Heart right ventricle (tissue), 16 donors: Measurements from ENCODE around the gene GIGYF1. TPM values are rescaled to one million over a fixed set of nuclear protein-coding genes. Genes with fewer than 3 reads are reported as not detected.
"Not testable (repeated sequence)": the region's sequence is repeated elsewhere in the genome, so short reads cannot be mapped to it uniquely, and the experiment has no call there.

Experiments
- ATAC-seq, 8 donors: fragments of 200-7000 bp; cut with Tn5 transposase; one replicate each; pipeline ENCODE4 v1.9.1; 2020; ENCODE audit warnings: mild to moderate bottlenecking in 8 of 8, moderate library complexity in 8 of 8, moderate number of reproducible peaks in 1 of 8
- DNase-seq, 2 donors: peaks; one replicate each; pipeline ENCODE4 v3.0.0-alpha.2; 2020
- H3K27ac ChIP-seq, 10 donors: fragments of 200-600 bp; sonication (generic) in 2 of 10; one replicate each; pipeline versions ENCODE4 v1.5.0 to v1.8.0; 2020 to 2022; ENCODE audit warnings: mild to moderate bottlenecking in 3 of 10
- H3K27me3 ChIP-seq, 7 donors: fragments of 200-600 bp; one replicate each; pipeline ENCODE4 v1.8.0; 2021 to 2022; ENCODE audit warnings: mild to moderate bottlenecking in 2 of 7
- H3K36me3 ChIP-seq, 9 donors: fragments of 200-600 bp; sonication (generic) in 1 of 9; one replicate each; pipeline versions ENCODE4 v1.5.0 to v1.8.0; 2020 to 2022; ENCODE audit warnings: mild to moderate bottlenecking in 2 of 9
- H3K4me1 ChIP-seq, 9 donors: fragments of 200-600 bp; sonication (generic) in 1 of 9; one replicate each; pipeline versions ENCODE4 v1.5.0 to v1.8.0; 2020 to 2022; ENCODE audit warnings: mild to moderate bottlenecking in 4 of 9
- H3K4me3 ChIP-seq, 10 donors: fragments of 200-600 bp; sonication (generic) in 2 of 10; one replicate each; pipeline versions ENCODE4 v1.5.0 to v1.8.0; 2020 to 2022; ENCODE audit warnings: mild to moderate bottlenecking in 7 of 10, moderate library complexity in 2 of 10
- H3K9me3 ChIP-seq, 11 donors: fragments of 200-600 bp in 10 of 11; sonication (generic) in 2 of 11; one replicate each; pipeline versions ENCODE4 v1.5.0 to v1.8.0; 2013 to 2022; ENCODE audit warnings: mild to moderate bottlenecking in 2 of 11, control low read depth in 1 of 11, moderate library complexity in 1 of 11
- CTCF ChIP-seq, 9 donors: fragments of 200-600 bp; sonication (generic) in 2 of 9; IDR thresholded peaks; one replicate each; pipeline versions ENCODE4 v1.5.0 to v1.8.0; 2021 to 2022; ENCODE audit warnings: antibody characterized with exemption in 9 of 9, mild to moderate bottlenecking in 5 of 9, moderate library complexity in 1 of 9
- WGBS, 2 donors: extraction: QIAGEN DNeasy Blood & Tissue Kit; methylation state at CpG; one replicate each; pipeline ENCODE4 v1.1.7; 2013; ENCODE audit warnings: inconsistent platforms in 1 of 2; 5-methylcytosine and 5-hydroxymethylcytosine counted together
- intact Hi-C, 10 donors: fragments of 100-400 bp; cut with DNase I; formaldehyde crosslinking; loops; one replicate each; pipeline versions ENCODE4 v1.11.1 to v1.14.2; 2022
- polyA plus RNA-seq, 2 donors: library from polyadenylated mRNA; stranded (reverse); fragments of 200-250 nt; gene quantifications; one replicate each; pipeline ENCODE4 v1.2.3, GENCODE V29; 2013
- total RNA-seq, 10 donors: library from RNA; stranded (reverse); fragmentation: NEBNext Ultra II Directional in 3 of 10; extraction: Animal tissue kit (Norgen Biotek cat#: 25700) in 3 of 10; gene quantifications; one replicate each; pipeline versions ENCODE4 v1.2.1 to v1.2.4, GENCODE V29; 2021 to 2023
- donor health status: Arrhythmogenic right ventricular cardiomyopathy.
- donor health status: ischemic (EF 13 %, LVEDD 7.1; RV severe dilation, severe dysfunction).
- donor health status: healthy with polysubstance abuse.
- donor health status: DM: no; HTN: yes; CAD: no.
- donor health status: DM: no; HTN: no; CAD: no.
- donor health status: ischemic (EF 25% LVEDD 6.9; RV normal size, moderate dysfunction).
- donor health status: ischemic (EF 25% LVEDD 5.7; RV mildly dilated, moderate dysfunction).
- donor health status: healthy.
- donor health status: DM: yes; HTN: yes; CAD: no.
- donor health status: Ischemic cardiomyopathy.
- donor health status: ischemic (EF 35%, LVEDD 5.7; RV mildly dilated, moderate dysfunction).
- donor health status: nonischemic (EF 11% LVEDD 7.7; RV severe dilation, severe dysfunction).
- donor health status: DM: yes; HTN: yes; CAD: no.
- donor health status: PGD.
- donor health status: ischemic (EF 29% LVEDD 5.4; RV normal size, mild dysfunction).
- donor health status: nonischemic (EF 23%, LVEDD 6.1; RV moderate dilation, normal function).

Gene GIGYF1
- total and polyA plus RNA-seq, 12 donors = 9.4 to 47.3 (median 24.2) TPM

GRCh38 chr7:100673302-100673941 lies 20.6 kb downstream of the GIGYF1 start, which contains the start of gene GNB2:
Gene GNB2, plus strand, starts transcription at chr7:100673740. Its CDS starts 2,526 bp downstream, at chr7:100676266.
- TF ChIP-seq CTCF (IDR thresholded peaks at IDR 0.05) = no peak

GRCh38 chr7:100671353-100672327 lies 22.4 kb downstream of the GIGYF1 start:
- 92% methylated on average over 18 of the region's 18 CpGs for WGBS, 2 donors
- DNase-seq = no peak
- H3K27me3 ChIP-seq = no peaks in the 10 kb centered on the region
- peaks cover 0 to 20% (median 14%) of the 10 kb centered on the region in 9 donors for H3K4me1 ChIP-seq
- H3K9me3 ChIP-seq = no peaks in the 10 kb centered on the region
- no peak overlapping the region for H3K4me3 ChIP-seq
- no peak overlapping the region for H3K27ac ChIP-seq
- ATAC-seq = no peak
- no peak for TF ChIP-seq CTCF (IDR thresholded peaks at IDR 0.05)
- intact Hi-C loops = loop anchor here in 4 of 10 donors (2.0 to 10.0 kb wide), 5 partner anchors 44 to 197 kb away; partner anchors contain the start of genes MOSPD3 (in 2 of the 4) and TSC22D4 (in 1 of the 4)
- peaks cover 0 to 5% (median 2%) of the 10 kb centered on the region in 9 donors for H3K36me3 ChIP-seq

More at GRCh38 chr7:100673302-100673941, 20.6 kb downstream of the GIGYF1 start, which contains the start of gene GNB2:
- H3K9me3 ChIP-seq = no peaks in the 10 kb centered on the region
- WGBS, 2 donors = 0% methylated on average over 63 of the region's 65 CpGs
- peak within 1 kb of the TSS; percentile 95 to 99 (median 96) for H3K4me3 ChIP-seq
- peak within 1 kb of the TSS; percentile 78 to 100 (median 98) for H3K27ac ChIP-seq
- DNase-seq = peak; percentile 99
- H3K27me3 ChIP-seq = no peaks in the 10 kb centered on the region
- H3K4me1 ChIP-seq = peaks cover 0 to 34% (median 22%) of the 10 kb centered on the region in 9 donors
- intact Hi-C loops = loop anchor here in 5 of 10 donors (1.0 to 10.0 kb wide), 8 partner anchors 32 to 199 kb away; partner anchors contain the start of genes MOSPD3 (in 4 of the 5), FBXO24 (in 1 of the 5), LRCH4 (in 1 of the 5) and TSC22D4 (in 1 of the 5)
- ATAC-seq = peak; percentile 92 to 95 (median 94)
- H3K36me3 ChIP-seq = peaks cover 0 to 23% (median 19%) of the 10 kb centered on the region in 9 donors

GRCh38 chr7:100670074-100670473 lies 24.0 kb downstream of the GIGYF1 start:
- H3K36me3 ChIP-seq = no peaks in the 10 kb centered on the region
- intact Hi-C loops = loop anchor here in 3 of 10 donors (5.0 to 10.0 kb wide), 4 partner anchors 43 to 195 kb away; partner anchors contain the start of genes MOSPD3 (in 1 of the 3) and TSC22D4 (in 1 of the 3)
- TF ChIP-seq CTCF (IDR thresholded peaks at IDR 0.05) = no peak
- H3K27ac ChIP-seq = no peak overlapping the region
- no peak overlapping the region for H3K4me3 ChIP-seq
- ATAC-seq (no peak), DNase-seq (no peak)
- H3K27me3 ChIP-seq = peaks cover 0 to 3% (median 0%) of the 10 kb centered on the region in 7 donors
- peaks cover 0 to 6% (median 3%) of the 10 kb centered on the region in 9 donors for H3K4me1 ChIP-seq
- WGBS, 2 donors = 73 to 75% methylated on average over 8 of the region's 8 CpGs
- no peaks in the 10 kb centered on the region for H3K9me3 ChIP-seq

GRCh38 chr7:100669106-100669505 lies 24.9 kb downstream of the GIGYF1 start:
- not testable (repeated sequence) for H3K27ac ChIP-seq, ATAC-seq, DNase-seq, H3K9me3 ChIP-seq, H3K4me3 ChIP-seq, H3K36me3 ChIP-seq, H3K4me1 ChIP-seq, H3K27me3 ChIP-seq
- 95 to 98% methylated on average over 12 of the region's 12 CpGs for WGBS, 2 donors
- intact Hi-C loops = loop anchor here in 2 of 10 donors (2.0 to 5.0 kb wide), 2 partner anchors 37 to 68 kb away; no protein-coding TSS in a partner anchor
